ENCODE measurements around the gene KLHL7.

DNA sequence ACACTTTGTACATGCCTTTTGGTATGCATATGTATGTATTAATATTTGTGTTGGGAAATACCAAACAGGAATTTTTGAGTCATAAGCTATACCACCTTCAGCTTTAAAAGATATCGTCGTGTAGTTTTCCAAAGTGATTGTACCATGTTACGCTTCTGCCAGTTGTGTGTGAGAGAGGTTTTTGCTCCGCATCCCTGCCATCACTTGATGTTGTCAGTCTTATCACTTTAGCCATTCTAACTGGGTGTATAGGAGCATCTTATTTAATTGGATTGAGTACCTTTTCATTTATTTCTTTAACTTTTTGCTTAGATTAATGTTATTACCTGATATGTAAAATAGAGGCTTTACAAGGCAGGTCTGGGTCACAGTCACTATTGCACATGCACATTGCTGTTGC lies 3.4 kb downstream of the KLHL7 start:
- TF ChIP-seq, protein P1, sequence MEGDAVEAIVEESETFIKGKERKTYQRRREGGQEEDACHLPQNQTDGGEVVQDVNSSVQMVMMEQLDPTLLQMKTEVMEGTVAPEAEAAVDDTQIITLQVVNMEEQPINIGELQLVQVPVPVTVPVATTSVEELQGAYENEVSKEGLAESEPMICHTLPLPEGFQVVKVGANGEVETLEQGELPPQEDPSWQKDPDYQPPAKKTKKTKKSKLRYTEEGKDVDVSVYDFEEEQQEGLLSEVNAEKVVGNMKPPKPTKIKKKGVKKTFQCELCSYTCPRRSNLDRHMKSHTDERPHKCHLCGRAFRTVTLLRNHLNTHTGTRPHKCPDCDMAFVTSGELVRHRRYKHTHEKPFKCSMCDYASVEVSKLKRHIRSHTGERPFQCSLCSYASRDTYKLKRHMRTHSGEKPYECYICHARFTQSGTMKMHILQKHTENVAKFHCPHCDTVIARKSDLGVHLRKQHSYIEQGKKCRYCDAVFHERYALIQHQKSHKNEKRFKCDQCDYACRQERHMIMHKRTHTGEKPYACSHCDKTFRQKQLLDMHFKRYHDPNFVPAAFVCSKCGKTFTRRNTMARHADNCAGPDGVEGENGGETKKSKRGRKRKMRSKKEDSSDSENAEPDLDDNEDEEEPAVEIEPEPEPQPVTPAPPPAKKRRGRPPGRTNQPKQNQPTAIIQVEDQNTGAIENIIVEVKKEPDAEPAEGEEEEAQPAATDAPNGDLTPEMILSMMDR (IDR thresholded peaks at IDR 0.05; ENCODE audit: low read depth, low read length), result no peak
- no peak for TF ChIP-seq EZH2phosphoT487 (IDR thresholded peaks at IDR 0.05; ENCODE audit: low read depth)
